Glutamatergic neuron (in vitro differentiated cells): ENCODE data around the gene UBXN11. TPM values are rescaled to one million over a fixed set of nuclear protein-coding genes. Genes with fewer than 3 reads are reported as not detected.

Experiments used
- DNase-seq: peaks from one replicate; pipeline ENCODE4 v3.0.0; 2022
- H3K27ac Mint-ChIP-seq: one replicate; pipeline ENCODE4 v1.8.0; 2020; ENCODE audit warnings: mild to moderate bottlenecking, mixed read lengths, inconsistent platforms; ENCODE audit not compliant: unreplicated experiment
- H3K27me3 Mint-ChIP-seq: one replicate; pipeline ENCODE4 v1.8.0; 2020; ENCODE audit warnings: mild to moderate bottlenecking, moderate library complexity, mixed read lengths, inconsistent platforms; ENCODE audit not compliant: unreplicated experiment
- H3K36me3 Mint-ChIP-seq: one replicate; pipeline ENCODE4 v1.8.0; 2020; ENCODE audit warnings: mild to moderate bottlenecking, mixed read lengths, inconsistent platforms; ENCODE audit not compliant: unreplicated experiment
- H3K4me1 Mint-ChIP-seq: one replicate; pipeline ENCODE4 v1.8.0; 2020; ENCODE audit warnings: mild to moderate bottlenecking, low read depth, mixed read lengths, inconsistent platforms; ENCODE audit not compliant: unreplicated experiment
- H3K4me3 Mint-ChIP-seq: one replicate; pipeline ENCODE4 v1.8.0; 2020; ENCODE audit warnings: mild to moderate bottlenecking, mixed read lengths, inconsistent platforms; ENCODE audit not compliant: unreplicated experiment
- H3K9me3 Mint-ChIP-seq: one replicate; pipeline ENCODE4 v1.8.0; 2020; ENCODE audit warnings: mild to moderate bottlenecking, moderate library complexity, mixed read lengths, inconsistent platforms; ENCODE audit not compliant: unreplicated experiment
- total RNA-seq: library from RNA; stranded (reverse); fragmentation: NEBNext Ultra II Directional; extraction: Animal tissue kit (Norgen Biotek cat#: 25700); gene quantifications from one replicate; pipeline ENCODE4 v1.2.1, GENCODE V29; 2021; ENCODE audit not compliant: unreplicated experiment
- TF ChIP-seq, protein P1 (sequence below): fragments of 200-600 bp; sonication (generic); IDR thresholded peaks from one replicate; pipeline ENCODE4 v1.5.0; 2021; ENCODE audit not compliant: partially characterized antibody, unreplicated experiment

UBXN11 gene
- total RNA-seq, 1 donor from 2014 or later: 11.4 TPM

DNA sequence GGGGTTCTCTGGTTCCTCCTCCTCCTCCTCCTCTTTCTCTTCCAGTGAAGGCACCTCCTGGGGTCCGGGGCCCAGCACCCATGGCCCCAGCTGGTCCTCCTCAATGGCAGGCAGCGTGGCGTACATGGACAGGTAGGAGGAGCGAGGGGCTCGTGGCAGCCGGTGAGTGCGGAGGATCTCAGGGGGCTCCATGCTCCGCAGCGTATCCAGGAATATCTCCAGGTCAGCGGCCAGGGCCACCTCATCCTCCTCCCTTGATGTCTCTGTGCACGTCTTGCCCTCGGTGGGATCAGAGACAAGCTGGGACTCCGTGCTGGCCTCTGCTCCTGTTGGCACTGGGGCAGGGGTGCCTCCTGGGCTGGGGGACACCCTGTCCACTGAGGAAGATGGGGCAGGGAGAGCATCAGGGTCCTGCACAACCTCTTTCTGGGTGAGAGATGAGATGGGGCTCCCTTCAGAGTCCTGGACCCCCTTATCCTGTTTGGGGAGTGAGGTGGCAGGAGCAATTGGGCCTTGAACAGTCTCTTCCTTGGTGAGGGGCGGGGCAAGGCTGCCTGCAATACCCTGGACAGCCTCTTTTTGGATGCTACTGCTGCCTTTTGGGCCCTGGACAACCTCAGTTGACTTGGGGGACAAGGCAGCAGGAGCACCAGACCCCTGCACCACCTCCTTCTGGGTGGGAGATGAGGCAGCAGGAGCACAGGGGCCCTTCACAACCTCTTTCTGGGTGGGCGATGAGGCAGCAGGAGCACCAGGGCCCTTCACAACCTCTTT lies 37.9 kb upstream of the UBXN11 start:
- no peaks in the 10 kb centered on the region for H3K9me3 Mint-ChIP-seq
- TF ChIP-seq, protein P1, sequence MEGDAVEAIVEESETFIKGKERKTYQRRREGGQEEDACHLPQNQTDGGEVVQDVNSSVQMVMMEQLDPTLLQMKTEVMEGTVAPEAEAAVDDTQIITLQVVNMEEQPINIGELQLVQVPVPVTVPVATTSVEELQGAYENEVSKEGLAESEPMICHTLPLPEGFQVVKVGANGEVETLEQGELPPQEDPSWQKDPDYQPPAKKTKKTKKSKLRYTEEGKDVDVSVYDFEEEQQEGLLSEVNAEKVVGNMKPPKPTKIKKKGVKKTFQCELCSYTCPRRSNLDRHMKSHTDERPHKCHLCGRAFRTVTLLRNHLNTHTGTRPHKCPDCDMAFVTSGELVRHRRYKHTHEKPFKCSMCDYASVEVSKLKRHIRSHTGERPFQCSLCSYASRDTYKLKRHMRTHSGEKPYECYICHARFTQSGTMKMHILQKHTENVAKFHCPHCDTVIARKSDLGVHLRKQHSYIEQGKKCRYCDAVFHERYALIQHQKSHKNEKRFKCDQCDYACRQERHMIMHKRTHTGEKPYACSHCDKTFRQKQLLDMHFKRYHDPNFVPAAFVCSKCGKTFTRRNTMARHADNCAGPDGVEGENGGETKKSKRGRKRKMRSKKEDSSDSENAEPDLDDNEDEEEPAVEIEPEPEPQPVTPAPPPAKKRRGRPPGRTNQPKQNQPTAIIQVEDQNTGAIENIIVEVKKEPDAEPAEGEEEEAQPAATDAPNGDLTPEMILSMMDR: no peak
- H3K36me3 Mint-ChIP-seq: no peaks in the 10 kb centered on the region
- no peaks in the 10 kb centered on the region for H3K4me1 Mint-ChIP-seq
- H3K4me3 Mint-ChIP-seq: no peak overlapping the region
- no peak overlapping the region for H3K27ac Mint-ChIP-seq
- peaks cover 2% of the 10 kb centered on the region for H3K27me3 Mint-ChIP-seq
- DNase-seq: no peak

- H3K27ac Mint-ChIP-seq: no peak overlapping the region
- peaks cover 7% of the 10 kb centered on the region for H3K27me3 Mint-ChIP-seq
- H3K36me3 Mint-ChIP-seq: no peaks in the 10 kb centered on the region
Observed at GRCh38 chr1:26340047-26340481, 33.6 kb upstream of the UBXN11 start.

GRCh38 chr1:26338670-26339069 lies 32.2 kb upstream of the UBXN11 start:
- H3K27me3 Mint-ChIP-seq: peaks cover 7% of the 10 kb centered on the region
- H3K9me3 Mint-ChIP-seq: no peaks in the 10 kb centered on the region
- no peak overlapping the region for H3K4me3 Mint-ChIP-seq
- H3K36me3 Mint-ChIP-seq: no peaks in the 10 kb centered on the region
- no peak for DNase-seq
- peak overlapping the region; percentile 10 for H3K27ac Mint-ChIP-seq
- TF ChIP-seq, protein P1: no peak
- H3K4me1 Mint-ChIP-seq: no peaks in the 10 kb centered on the region

More at GRCh38 chr1:26340047-26340481, 33.6 kb upstream of the UBXN11 start:
- H3K4me3 Mint-ChIP-seq: no peak overlapping the region
- H3K9me3 Mint-ChIP-seq: no peaks in the 10 kb centered on the region
- no peaks in the 10 kb centered on the region for H3K4me1 Mint-ChIP-seq
- TF ChIP-seq, protein P1: no peak
- no peak for DNase-seq

DNA sequence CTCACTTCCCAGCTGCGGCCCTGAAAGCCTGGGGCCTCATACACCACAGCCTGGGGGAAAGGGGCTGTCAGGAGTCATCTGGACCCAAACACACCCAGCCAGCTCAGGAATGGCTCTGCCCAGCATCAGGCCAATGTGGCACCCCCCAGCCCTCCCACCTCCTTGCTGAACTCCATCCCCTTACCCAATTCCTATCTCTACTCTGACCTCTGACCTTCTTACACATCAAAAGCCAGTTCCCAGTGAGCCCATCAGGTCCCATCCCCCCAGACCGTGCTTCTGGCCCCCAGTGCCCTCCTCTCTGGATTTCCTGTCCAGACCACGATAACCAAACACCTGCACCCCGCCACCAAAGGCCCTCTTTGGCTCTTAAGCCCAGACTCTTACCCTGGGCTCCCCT lies 31.2 kb upstream of the UBXN11 start:
- no peaks in the 10 kb centered on the region for H3K36me3 Mint-ChIP-seq
- no peak for DNase-seq
- H3K4me3 Mint-ChIP-seq: no peak overlapping the region
- no peaks in the 10 kb centered on the region for H3K9me3 Mint-ChIP-seq
- H3K27me3 Mint-ChIP-seq: peaks cover 5% of the 10 kb centered on the region
- TF ChIP-seq, protein P1: no peak
- no peak overlapping the region for H3K27ac Mint-ChIP-seq
- H3K4me1 Mint-ChIP-seq: no peaks in the 10 kb centered on the region

DNA sequence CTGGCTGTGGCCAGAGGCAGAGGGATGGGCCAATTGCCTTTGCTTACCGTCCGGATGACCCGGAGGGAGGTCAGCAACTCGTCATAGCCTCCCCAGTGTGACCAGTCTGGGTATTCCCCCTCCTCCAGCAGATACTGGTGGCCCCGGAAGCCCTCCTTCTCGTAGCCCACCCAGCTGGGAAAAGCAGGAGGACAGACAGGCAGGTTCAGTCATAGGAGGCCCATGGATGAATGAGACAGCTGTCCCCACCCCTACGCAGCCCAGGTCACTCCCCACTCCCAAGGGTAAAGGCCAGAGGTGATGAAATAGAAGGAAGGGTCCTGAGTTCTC lies 30.7 kb upstream of the UBXN11 start:
- no peaks in the 10 kb centered on the region for H3K4me1 Mint-ChIP-seq
- no peak overlapping the region for H3K27ac Mint-ChIP-seq
- H3K36me3 Mint-ChIP-seq: no peaks in the 10 kb centered on the region
- H3K4me3 Mint-ChIP-seq: peak overlapping the region; percentile 42
- DNase-seq: no peak
- no peaks in the 10 kb centered on the region for H3K9me3 Mint-ChIP-seq
- TF ChIP-seq, protein P1: no peak
- peaks cover 5% of the 10 kb centered on the region for H3K27me3 Mint-ChIP-seq
